22Rv1 (cell line): Measurements from ENCODE around the gene ARL15.

ENCODE experiments used
- H3K27ac ChIP-seq: fragments of 450-650 bp; 2 replicates; pipeline ENCODE4 v1.5.1; 2017
- ZFX ChIP-seq: fragments of 450-650 bp; IDR thresholded peaks from 2 replicates; pipeline ENCODE4 v1.6.1; 2017; ENCODE audit warnings: antibody characterized with exemption, borderline replicate concordance
- TF ChIP-seq, protein P1 (sequence below): fragments of 450-650 bp; IDR thresholded peaks from 2 replicates; pipeline ENCODE4 v1.5.1; 2017; ENCODE audit warnings: mild to moderate bottlenecking

The ARL15 gene

DNA sequence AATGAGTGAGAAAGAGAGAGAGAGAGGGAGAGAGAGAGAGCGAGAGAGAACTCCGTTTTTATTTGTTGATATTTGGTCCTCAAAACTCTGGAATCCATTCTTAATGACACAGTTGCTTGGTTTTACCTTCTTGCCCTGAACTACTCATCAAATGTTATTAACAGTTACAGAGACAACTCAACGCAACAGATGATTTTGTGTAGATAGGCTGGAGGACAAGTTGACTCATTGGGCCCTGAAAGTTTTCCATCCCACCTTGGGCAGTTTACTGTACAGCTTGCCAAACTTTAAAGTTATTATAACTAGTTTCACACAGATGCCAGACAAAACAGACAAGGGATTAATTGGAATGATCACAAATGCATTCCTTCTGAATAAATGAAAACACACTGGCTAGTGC, 339.9 kb downstream of the ARL15 start:
- no peak overlapping the region for H3K27ac ChIP-seq
- no peak for TF ChIP-seq ZFX
- TF ChIP-seq, protein P1, sequence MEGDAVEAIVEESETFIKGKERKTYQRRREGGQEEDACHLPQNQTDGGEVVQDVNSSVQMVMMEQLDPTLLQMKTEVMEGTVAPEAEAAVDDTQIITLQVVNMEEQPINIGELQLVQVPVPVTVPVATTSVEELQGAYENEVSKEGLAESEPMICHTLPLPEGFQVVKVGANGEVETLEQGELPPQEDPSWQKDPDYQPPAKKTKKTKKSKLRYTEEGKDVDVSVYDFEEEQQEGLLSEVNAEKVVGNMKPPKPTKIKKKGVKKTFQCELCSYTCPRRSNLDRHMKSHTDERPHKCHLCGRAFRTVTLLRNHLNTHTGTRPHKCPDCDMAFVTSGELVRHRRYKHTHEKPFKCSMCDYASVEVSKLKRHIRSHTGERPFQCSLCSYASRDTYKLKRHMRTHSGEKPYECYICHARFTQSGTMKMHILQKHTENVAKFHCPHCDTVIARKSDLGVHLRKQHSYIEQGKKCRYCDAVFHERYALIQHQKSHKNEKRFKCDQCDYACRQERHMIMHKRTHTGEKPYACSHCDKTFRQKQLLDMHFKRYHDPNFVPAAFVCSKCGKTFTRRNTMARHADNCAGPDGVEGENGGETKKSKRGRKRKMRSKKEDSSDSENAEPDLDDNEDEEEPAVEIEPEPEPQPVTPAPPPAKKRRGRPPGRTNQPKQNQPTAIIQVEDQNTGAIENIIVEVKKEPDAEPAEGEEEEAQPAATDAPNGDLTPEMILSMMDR = no peak

DNA sequence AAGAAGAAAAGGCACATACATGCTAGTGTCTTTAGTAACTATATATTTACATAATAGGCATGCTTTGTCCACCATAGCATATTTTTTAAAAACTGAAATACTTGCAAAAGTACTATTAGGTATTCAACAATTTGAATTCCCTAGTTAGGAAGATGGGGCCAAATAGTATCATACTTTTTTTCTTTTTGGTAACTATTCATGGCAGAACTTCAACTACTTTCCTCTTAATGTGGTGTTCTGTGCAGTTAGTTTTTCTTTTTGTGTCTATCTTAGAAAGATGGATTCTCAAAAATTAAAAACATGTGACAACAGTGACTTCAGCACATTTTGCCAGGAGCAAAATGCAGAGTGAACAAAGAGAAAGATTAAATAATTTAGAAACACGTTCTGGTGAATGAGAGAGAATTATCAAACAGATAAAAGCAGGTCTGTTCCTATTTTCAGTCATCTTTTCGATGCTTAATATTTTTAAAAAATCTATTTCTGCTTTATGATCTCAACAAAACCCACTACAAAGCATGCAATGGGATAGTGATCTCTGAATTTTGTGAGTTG, 341.1 kb downstream of the ARL15 start:
- H3K27ac ChIP-seq = no peak overlapping the region
- TF ChIP-seq ZFX = no peak
- TF ChIP-seq, protein P1 = no peak

DNA sequence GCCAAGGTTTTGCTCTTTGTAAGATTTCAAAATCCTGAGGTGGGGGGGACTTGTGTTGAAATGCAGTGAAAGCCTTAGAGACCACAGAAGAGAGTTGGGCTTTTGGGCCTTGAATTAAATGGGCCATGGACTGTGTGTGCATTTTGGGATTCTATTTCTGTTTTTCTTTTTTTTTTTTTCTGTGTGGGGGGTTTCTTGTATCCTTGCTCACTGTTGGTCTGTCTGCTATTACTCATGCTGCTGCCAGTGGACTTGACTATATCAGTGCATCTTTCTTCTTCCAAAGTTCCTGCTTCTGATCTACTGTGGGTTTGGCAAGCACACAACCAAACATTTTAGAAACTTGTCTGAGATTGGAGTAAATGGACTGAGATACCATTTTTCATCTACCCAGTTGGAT, 344.9 kb downstream of the ARL15 start:
- no peak for TF ChIP-seq ZFX

DNA sequence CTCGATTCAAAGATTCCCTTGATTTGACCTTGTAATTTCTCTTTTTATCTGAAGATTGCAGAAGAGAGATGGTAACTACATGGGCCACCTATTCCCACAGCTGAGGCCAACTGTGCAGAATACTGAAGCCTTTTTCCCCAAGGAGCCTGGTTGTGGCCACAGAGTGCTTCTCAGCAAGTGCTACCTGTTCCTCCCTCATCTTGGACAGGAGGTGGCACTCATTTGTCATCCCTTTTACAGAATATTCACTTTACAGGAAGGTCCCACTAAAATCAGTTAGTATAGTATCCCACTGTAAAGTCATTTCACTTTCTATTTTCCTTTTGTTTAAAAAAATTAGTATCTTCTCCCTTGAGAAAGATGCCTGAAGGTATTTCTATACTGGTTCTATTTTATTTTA, 346.4 kb downstream of the ARL15 start:
- TF ChIP-seq, protein P1 = no peak
- no peak for TF ChIP-seq ZFX
- H3K27ac ChIP-seq = no peak overlapping the region

More for the DNA sequence above, 344.9 kb downstream of the ARL15 start:
- H3K27ac ChIP-seq = no peak overlapping the region

GRCh38 chr5:53962306-53962705, 348.1 kb downstream of the ARL15 start:
- no peak for TF ChIP-seq ZFX
- TF ChIP-seq, protein P1 = no peak
- H3K27ac ChIP-seq = no peak overlapping the region

DNA sequence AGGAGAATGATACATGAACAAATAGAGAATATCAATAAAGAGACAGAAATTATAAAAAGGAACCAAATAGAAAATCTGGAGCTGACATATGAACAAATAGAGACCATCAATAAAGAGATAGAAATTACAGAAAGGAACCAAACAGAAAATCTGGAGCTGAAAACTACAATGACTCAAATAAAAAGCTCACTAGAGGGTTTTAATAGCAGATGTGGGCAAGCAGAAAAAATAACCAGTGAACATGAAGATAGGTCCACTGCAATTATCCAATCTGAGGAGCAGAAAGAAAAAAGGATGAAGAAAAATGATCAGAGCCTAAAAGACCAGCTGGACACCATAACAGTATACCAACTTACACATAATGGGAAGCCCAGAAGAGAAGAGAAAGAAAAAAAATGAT, 353.7 kb downstream of the ARL15 start:
- no peak overlapping the region for H3K27ac ChIP-seq
- TF ChIP-seq, protein P1 = no peak
- no peak for TF ChIP-seq ZFX

- TF ChIP-seq, protein P1 = no peak
- TF ChIP-seq ZFX = no peak
- H3K27ac ChIP-seq = no peak overlapping the region
Measured at GRCh38 chr5:53956196-53956595, 354.2 kb downstream of the ARL15 start.

GRCh38 chr5:53950621-53951020, 359.8 kb downstream of the ARL15 start:
- TF ChIP-seq, protein P1 = no peak
- TF ChIP-seq ZFX = no peak
- no peak overlapping the region for H3K27ac ChIP-seq
